Measurements from ENCODE around the gene FILIP1L. TPM values are rescaled to one million over a fixed set of nuclear protein-coding genes. Genes with fewer than 3 reads are reported as not detected.

The FILIP1L gene
- total and polyA plus RNA-seq, 12 donors = 5.3 to 33.2 (median 17.4) TPM

DNA sequence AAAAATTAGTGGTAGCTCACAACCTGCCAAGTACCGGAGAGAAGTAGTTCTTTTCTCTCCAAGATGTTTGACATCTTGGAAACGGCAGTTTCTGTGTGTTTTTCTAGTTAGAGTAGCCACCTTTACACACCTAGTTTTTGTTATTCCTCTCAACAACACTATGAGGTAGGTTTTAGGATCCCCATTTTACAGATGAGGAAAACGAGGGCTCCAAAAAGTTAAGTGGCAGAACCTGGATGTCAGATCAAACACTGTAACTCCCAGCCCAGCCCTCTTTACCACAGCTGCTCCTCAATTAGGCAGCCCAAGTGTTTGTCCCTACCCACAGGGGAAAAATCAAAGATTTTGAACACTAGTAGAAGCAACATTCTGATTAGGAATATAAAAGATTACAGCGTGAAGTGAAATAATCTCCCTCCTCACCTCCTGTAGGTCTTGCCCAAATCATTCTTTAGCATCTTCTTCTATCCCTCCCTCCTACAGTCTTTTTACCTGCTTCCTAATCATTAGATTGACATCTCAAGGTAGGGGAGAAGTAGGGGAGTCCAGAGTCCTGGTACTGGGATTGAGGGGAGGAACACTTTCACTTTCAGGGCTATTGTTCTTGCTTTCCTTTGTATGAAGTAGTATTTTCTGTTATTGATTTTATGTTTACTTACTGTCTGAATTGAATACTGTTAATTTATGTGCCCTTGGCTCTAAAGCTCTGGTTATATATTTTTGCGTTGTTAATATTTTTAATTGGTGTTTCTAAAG is 154.0 kb downstream of the FILIP1L start:
- no peaks in the 10 kb centered on the region for H3K27me3 ChIP-seq
- intact Hi-C loops (cut with DNase I) = no loop called here
- no peak for DNase-seq
- no peaks in the 10 kb centered on the region for H3K36me3 ChIP-seq (replicated peaks in 1 of 2)
- no peaks in the 10 kb centered on the region for H3K9me3 ChIP-seq (replicated peaks in 1 of 3)
- peak overlapping the region in 1 of 4 donors; percentile 16 for H3K4me3 ChIP-seq
- peaks cover 0 to 6% of the 10 kb centered on the region in 2 donors for H3K4me1 ChIP-seq (replicated peaks in 1 of 2)
- WGBS, 4 donors = 73 to 76% (median 74%) methylated on average over 5 of the region's 5 CpGs
- TF ChIP-seq, protein P1, sequence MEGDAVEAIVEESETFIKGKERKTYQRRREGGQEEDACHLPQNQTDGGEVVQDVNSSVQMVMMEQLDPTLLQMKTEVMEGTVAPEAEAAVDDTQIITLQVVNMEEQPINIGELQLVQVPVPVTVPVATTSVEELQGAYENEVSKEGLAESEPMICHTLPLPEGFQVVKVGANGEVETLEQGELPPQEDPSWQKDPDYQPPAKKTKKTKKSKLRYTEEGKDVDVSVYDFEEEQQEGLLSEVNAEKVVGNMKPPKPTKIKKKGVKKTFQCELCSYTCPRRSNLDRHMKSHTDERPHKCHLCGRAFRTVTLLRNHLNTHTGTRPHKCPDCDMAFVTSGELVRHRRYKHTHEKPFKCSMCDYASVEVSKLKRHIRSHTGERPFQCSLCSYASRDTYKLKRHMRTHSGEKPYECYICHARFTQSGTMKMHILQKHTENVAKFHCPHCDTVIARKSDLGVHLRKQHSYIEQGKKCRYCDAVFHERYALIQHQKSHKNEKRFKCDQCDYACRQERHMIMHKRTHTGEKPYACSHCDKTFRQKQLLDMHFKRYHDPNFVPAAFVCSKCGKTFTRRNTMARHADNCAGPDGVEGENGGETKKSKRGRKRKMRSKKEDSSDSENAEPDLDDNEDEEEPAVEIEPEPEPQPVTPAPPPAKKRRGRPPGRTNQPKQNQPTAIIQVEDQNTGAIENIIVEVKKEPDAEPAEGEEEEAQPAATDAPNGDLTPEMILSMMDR (IDR thresholded peaks at IDR 0.05) = no peak
- TF ChIP-seq POLR2A (IDR thresholded peaks at IDR 0.05) = no peak
- no peak overlapping the region for H3K27ac ChIP-seq

DNA sequence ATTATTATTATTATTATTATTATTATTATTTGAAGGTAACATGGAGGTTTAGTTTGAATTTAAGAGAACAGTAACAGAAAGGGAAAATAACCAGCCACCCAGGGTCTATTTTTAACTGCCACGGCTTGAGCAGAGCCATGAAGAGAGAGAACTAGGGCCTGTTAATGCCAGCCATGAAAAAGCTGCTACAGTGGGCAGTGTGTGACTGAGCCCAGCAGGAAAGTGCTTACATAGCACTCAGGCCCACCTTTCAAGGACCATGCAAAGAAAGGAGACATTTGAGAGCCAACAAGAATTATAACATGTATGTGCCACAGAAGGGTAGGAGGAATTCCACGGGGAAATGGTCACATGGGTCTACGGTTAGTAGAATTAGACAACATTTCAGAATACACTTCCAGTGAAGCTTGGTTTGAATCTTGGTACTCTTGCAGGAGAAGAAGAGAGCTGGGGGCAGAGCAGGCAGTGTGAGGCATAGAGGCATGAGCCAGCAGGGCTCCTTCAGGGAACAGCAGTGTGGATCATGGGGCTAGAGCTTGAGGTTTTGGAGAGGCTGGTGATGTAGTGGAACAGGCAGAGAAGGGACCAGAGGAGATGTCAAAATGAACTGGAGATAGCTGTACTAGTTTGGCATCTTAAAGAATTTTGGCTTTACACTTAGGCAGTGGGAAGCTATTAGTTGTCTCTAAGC is 155.9 kb downstream of the FILIP1L start:
- 75 to 91% (median 89%) methylated on average over 3 of the region's 3 CpGs for WGBS, 4 donors
- Histone ChIP-seq H3K27me3 (no peaks in the 10 kb centered on the region), H3K4me3 (no peak overlapping the region), H3K4me1 (replicated peaks in 1 of 2) (peaks cover 0 to 6% of the 10 kb centered on the region in 2 donors), H3K36me3 (replicated peaks in 1 of 2) (no peaks in the 10 kb centered on the region), H3K27ac (no peak overlapping the region), H3K9me3 (replicated peaks in 1 of 3) (no peaks in the 10 kb centered on the region)
- TF ChIP-seq, protein P1 (IDR thresholded peaks at IDR 0.05) = no peak
- TF ChIP-seq POLR2A (IDR thresholded peaks at IDR 0.05) = no peak
- intact Hi-C loops (cut with DNase I) = no loop called here
- DNase-seq = no peak

DNA sequence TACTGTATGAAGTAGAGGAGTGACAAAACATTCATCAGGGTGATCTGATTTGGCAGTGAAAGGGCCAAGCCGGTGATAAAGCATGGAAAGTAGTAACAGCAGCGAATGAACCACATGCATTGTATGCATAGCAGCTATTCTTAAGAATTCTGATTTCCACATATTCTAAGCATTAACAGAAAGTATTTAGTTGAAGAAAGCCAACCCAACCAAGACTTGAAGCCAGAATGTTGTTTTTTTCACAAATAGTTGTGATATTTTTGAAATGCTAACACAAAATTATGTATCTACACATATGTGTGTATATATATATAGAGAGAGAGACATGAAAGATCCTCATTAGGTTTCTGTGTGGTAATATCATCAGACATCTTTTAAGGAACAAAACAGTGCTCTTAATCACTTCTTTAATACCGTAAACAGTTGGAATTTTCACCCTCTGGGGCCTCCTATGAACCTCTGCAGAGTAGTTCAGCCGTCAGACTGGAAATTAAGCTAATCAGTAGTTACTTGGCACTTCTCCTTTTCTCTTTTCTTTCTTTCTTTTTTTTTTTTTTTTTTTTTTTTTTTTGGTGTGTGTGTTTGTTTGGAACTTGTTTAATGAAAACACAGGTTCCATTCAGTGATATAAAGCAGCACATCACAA is 157.0 kb downstream of the FILIP1L start:
- Histone ChIP-seq H3K27me3 (no peaks in the 10 kb centered on the region), H3K4me1 (replicated peaks in 1 of 2) (peaks cover 0 to 6% of the 10 kb centered on the region in 2 donors), H3K27ac (no peak overlapping the region), H3K36me3 (replicated peaks in 1 of 2) (no peaks in the 10 kb centered on the region), H3K4me3 (no peak overlapping the region), H3K9me3 (replicated peaks in 1 of 3) (no peaks in the 10 kb centered on the region)
- TF ChIP-seq, protein P1 (IDR thresholded peaks at IDR 0.05) = no peak
- no peak for TF ChIP-seq POLR2A (IDR thresholded peaks at IDR 0.05)
- DNase-seq = no peak
- 78 to 89% (median 83%) methylated on average over 4 of the region's 4 CpGs for WGBS, 4 donors
- intact Hi-C loops (cut with DNase I) = no loop called here

All from adrenal gland (tissue), 12 donors.